ENCODE data around the gene AFDN.

The AFDN gene

DNA sequence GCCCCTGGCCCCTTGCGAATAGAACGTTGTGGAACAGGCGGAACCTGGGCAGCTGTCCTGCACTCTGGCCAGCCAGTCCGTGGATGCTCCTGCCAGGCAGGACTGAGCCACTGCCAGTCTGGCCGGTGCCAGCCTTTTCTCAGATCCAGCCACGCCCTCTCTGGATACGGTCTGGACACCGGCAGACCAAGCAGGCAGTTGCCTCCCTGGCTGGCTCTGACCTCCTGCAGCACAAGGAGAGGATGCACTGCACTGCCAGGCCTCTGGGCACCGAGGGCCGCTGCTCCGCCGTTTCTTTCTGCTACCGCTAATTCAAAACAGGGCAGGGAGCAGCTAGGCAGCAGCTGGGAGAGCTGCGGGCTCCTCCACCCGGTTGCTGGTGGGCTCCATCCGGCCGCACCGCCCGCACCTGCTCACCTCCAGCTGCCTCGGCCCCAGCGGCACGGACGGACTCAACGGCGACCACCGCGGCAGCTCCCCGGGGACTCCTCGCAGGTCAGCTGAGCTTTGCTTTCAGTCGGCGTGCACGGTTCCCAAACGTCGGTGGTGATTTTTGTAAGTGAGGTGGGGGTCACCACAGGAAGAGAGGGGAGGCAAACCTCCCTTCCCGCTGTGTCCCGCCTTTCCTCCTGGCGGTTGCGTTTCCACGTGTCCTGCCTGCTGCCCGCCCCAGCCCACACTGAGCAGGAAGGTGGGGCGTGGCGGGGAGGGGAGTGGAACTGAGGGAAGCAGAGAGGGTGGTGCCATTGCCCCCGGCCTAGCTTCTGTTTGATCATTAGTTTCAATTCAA is 30.3 kb upstream of the AFDN start:
- no peak for DNase-seq (ENCODE audit: low read depth)

DNA sequence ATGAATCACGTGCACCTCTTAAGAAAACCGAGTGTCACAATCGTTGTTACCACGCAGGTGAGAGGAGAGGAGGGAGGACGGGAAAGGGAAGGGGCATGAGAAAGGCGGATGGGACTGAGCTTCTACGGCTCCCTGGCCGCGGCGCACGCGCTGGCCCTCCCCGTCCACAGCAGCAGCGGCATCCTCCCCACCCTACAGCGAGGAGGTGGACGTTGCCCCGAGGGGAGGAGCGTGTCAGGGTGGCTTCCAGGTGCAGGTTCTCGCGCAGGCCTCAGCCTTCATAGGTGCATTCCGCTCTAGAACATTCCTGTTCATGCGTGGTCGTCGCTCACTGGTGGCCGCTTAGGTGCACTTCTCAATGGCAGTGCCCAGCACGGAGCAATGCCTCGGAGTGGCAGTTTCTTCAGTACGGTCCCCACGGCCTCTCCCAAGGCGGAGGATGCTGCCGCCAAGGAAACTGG is 29.7 kb upstream of the AFDN start:
- DNase-seq (ENCODE audit: low read depth): no peak

DNA sequence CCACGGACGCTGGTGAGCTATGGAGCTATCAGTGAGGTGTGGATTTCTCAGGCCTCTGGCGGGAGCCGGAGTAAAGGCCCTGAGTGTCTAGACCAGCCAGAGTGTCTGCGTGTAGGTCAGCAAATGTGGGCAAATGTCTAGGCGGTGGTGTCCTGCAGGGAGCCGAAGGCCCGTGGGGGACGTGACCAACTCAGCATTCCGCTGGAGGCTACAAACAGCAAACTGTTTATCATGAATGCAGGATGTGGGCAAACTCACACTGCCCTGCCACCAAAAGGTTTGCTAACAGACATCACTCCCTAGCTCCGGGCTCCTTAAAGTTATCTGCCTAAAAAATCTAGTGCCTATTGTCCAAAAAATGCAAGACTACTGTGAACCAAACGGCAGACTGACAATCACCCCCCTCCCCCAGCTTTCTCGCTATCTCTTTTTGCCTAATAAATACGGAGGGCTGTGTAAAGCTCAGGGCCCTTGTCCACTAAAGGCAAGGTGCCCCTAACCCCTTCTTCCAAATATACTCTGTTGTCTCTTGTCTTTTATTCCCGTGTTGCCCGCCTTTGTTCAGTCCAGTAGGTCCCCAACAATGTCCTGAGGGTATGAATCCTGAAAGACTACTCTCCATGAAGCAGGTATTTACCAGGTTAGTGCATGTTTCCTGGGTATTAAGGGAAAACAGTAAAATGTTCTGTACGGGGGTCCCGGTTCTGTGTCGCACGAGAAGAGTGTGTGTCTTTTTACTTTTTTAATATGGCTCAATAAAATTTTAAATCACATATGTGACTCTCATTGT is 29.0 kb upstream of the AFDN start:
- DNase-seq (ENCODE audit: low read depth): no peak

DNA sequence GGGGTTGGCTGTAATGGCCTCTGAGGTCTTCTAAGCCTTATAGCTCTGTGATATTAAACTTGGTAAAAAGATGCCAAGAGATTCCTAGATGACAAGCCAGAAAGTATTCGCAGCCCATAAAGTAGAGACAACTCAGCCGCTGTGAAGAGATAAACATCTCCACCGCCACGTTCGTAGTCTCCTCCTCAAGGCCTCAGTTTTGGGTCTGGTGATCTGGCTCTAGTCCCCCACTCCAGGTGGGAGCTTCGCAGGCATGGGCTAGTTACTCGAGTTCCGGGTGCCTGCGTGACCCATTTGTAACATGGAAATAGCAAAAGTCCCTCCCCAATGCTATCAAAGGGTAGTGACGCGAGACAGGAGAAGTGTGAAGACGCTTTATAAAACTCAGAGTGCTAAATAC is 28.3 kb upstream of the AFDN start:
- DNase-seq (ENCODE audit: low read depth): no peak

DNA sequence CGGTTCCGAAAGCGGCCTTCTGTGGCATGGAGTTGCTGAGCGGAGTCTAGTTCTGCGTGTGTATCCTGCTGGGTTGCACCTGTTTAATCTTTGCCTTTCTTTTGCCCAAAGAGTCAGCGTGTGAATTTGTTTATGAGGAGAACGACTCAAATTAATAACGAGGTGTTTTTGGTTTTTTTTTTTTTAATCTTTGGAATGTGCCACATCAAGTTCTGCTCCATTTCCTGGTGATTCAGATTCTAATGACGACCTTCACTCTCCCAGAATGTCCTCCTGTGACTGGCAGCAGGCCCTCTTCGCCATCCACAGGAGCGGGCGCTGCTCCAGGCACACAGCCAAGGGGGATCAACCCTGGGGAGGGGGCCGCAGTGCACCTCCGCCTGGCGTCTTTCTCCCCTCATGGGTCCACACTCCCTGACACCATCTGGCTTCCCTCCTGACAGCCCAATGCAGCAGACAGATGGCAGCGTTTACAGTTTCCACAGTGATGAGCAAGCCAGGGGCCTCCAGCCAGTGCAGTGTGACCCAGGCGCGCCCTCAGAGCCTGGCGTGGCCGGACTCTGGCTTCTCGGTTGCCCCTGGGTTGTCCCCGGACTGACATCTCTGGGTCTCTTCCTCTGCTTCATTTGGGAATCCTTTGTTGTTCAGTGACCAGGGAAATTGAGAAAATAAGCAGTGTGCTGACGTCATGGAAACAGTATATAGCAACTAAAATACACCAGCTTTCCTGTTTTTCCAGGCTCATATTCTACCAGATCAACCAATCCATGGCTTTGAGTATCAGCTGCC is 27.5 kb upstream of the AFDN start:
- DNase-seq (ENCODE audit: low read depth): no peak

DNA sequence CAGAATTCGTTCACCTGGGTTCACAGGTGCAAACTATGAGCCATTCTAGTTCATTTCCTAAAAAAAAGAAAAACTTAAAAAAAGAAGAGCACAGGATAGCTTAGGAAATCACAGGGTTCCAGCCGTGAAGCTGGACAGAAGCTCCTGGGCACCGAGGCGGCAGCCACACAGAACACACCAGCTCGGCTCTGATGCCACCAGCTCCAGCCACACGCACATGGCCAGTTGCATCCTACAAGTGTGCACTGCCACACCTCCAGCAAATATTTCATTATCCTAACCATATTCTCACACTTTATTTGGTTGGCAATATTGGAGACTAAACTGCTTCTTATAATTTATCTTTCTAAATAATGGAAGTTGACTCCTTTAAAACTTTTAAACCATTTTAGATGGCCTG is 26.2 kb upstream of the AFDN start:
- no peak for DNase-seq (ENCODE audit: low read depth)

DNA sequence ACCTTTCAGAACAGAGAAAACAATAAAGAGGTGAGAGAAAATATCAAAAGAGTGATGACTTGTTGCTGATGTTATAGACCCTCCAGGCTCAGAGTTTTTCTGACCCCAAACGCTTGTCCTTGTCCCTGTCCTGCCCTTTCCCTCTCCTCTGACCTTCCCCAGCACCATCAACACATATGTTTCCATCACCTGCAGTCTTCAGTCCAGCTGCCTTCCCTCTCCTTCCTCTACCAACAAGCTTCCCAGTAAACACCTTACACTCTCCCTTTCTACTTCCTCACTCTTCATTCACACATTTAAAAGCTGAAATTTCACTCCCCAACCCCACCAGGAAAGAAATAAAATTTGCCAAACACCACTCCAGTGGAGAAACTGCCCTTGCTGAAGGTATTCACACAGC is 25.4 kb upstream of the AFDN start:
- no peak for DNase-seq (ENCODE audit: low read depth)

DNA sequence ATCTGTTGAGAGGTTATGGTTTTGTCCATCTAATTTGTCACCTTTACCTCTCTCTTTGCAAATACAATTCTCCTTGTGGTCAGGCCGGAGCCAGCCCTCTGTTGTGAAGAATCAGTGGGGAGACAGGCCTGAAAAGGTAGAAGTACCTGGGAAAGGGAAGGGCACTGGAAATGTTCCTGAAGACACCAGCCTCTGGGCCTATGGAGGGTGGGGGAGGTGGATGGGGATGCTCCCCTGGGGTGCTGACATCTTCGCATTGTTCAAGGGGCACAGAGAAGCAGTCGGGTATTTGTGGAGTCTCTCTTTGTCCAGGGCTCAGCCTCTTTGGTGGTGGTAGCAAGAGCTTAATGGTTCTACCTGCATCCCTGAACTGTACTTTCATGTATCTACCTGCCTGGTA is 24.4 kb upstream of the AFDN start:
- DNase-seq (ENCODE audit: low read depth): no peak

DNA sequence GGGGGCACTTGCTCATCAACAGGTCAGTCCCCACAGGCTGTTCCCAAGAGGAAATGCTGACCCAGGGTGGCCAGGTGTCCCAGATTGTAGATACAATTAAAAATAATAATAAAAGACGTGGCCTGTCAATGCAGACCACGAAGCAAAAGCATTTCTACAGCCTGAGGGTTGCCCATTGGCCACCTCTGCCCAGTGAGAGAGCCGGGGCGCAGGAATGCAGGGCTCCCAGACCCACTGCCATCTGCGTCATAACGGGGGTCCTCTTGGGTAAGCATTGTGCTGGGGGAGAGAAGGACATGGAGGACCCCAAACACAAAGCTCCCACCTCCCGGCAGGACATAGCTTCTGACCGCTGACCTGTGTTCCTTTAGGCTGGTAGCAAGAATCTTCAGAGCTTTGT is 22.9 kb upstream of the AFDN start:
- DNase-seq (ENCODE audit: low read depth): no peak

DNA sequence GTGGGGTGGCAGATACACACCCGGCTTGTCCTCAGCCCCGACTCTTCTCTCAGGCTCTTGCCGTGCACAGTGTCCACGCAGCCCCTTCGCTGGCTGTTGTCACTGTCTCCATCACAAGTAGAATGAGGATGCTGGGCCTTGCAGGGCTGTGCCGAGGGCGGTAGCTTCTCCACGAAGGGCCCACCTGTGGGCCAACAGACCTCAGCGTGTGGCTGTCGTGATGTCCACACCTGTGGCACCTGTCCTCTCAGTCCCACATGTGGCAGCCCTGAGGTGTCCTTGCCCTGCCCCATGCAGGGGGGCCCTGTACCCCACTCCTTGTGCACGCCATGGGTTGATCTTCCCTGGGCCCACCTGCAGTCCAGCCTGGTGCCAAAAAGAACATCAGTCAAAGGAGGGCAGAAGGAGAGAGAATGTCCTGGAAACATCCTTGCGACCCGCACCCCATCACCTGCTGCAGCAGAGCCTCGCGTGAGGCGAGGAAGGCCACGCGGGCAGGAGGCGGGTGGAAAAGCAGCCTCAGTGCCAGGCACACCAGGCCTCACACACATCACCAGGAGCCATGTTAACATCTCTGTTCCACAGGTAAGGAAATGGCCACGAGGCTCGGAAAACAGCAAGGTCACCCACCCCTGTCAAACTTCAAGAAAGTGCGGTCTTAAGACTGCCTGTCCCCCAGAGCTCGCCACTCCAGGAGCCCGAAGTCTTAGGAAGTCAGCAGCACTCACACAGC is 22.3 kb upstream of the AFDN start:
- DNase-seq (ENCODE audit: low read depth): no peak

DNA sequence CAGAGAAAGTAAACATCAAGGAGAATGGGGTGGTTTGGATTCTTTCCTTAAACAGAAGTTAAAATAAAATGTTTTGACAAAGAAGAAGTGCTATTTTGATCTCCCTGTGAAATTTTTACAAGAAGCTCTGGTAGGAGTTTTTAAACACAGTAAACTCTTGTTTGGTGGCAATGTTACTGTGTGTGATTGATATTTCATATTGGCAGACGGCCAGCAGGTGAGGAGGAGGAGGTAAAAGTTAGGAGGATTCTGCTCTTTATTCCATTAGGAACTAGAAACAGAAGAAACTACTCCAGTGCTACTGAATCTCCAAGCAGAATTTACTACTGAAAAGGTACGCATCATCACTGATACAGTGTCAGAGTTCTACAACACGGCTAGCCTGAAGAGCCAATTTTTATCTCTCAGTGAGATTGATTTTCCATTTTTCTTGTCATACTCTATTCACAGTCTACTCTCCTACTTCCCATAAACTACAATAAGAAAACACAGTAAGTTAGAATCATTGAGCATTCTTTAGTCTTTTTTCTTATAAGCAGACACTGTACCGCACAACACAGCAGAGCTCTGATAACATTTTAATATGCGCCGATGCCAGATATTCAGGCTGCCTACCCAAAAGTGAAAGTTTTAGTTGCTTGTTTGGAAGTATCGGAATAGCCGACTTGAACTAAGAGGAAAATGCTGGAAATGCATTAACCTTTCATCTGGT is 21.2 kb upstream of the AFDN start:
- DNase-seq (ENCODE audit: low read depth): no peak

DNA sequence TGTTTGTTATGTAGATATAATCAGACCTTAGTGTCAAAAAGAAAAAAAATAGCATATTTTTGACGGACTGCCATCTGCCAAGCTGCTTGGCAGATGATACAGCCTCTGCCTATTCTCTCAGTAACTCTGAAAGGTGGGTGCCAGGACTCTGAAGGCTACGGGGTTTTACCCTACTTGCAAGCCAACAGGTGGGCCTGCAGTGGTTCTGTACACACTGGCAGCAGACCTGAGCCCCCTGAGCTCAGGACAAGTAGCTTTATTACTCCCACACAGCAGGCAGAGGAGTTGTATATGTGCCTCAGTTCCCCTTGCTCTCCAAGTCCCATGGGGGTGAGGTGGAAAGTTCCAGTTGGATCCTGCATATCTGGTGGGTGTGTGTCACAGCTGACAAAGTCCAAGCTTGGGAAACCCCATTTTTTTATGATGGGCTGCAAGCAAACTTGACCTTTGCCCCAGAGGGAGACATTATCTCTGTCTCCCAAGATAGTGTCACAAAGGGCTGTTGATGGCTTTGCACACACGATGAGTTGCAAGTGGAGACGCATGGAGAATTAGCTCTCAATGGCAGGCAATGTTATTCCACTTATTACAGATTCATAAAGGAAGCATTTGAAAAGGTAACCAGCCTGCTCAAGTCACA is 20.5 kb upstream of the AFDN start:
- DNase-seq (ENCODE audit: low read depth): no peak

DNA sequence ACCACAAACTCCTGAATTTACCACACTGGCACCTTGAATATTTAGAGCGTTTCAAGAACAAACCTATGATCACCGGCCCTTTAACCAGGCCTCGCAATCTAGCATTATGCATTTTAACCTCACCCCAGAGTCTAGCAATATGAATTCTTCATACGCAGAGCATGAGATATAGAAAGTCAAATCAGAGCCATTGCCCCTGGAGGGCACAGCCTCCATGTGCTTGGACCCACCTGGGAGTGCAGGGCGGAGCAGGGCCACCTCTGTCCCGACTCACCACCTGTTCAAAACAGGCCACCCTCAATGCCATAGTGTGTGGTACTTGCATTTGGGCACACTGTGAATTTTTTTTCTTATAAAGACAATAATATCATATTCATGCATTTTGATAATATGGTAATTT is 19.5 kb upstream of the AFDN start:
- DNase-seq (ENCODE audit: low read depth): no peak

DNA sequence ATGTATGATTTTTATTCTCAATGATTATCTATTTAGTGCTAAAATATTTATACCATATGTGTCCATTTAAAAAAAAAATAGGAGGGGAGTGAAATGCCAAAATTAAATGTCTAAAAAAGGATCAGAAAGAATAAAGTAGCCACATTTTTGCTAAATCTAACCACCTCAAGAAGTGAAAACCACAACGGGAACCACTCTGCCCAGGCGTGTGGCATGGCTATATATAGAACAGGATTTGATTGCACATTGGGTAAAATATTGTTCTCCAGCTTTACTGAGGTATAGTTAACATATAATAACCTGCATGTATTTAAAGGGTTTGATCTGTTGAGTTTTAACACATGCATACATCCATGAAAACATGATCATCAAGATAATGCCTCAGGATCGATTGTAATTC is 19.0 kb upstream of the AFDN start:
- no peak for DNase-seq (ENCODE audit: low read depth)

DNA sequence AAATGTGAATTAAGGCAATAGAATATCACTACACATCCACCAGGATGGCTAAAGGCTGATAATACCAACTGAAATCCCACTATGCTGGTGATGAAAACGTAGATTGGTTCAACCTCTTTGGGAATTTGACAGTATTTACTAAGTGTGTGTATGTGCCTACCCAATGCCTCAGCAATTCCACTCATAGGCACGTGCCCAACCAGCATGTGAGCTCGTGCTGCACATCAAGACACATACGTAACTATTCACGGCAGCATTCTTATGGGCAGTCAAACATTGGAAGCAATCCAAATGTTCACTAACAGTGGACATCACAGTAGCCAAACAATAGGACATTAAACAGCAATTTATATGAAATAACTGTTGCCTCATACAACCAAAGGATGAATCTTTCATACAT is 15.7 kb upstream of the AFDN start:
- no peak for DNase-seq (ENCODE audit: low read depth)

DNA sequence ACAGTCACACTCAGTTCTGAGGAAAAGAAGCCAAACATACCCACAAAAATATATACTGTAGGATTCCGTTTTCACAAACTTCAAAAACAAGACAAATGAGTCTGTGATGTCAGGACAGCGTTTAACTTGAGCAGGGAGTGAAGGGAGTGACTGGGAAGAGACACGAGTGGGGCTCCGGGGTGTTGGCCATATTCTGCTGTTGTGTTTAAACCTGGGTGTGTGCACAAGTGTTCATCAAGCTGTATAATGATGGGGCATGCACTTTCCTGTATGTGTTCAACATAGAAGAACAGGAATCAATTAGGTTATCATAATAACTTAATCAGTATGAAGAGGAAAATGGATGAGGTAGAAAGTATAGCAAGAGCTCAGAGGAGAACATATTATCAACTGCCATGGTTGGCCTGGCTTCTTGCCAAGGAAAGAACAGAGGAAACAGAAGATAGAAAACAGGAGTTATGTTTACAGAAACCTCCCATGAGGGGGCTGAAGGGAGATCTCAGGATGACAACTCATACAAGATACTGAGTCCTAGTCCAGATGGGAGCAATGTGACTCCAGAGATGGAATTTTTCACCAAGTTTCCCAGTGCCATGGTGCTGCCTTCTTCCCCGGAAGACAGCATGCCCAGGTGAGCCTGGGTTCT is 15.1 kb upstream of the AFDN start:
- no peak for DNase-seq (ENCODE audit: low read depth)

DNA sequence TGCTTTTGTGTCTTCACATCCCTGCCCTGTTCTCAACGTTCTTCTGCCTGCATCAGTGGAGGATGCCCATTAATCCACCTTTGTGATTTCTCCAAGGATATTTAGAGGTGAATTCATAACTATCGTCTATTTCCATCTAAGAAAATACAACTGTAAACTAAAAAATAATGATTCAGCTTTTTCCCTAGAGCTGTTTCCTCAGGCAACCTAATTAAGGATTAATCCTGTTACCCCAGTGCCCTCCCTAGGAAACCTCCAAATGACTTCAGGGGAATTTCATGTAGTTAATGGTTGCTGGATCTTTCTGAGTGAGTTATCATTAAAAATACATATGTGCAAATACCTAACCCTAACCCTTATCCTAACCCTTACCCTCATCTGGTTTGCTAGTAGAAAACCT is 14.6 kb upstream of the AFDN start:
- DNase-seq (ENCODE audit: low read depth): no peak

DNA sequence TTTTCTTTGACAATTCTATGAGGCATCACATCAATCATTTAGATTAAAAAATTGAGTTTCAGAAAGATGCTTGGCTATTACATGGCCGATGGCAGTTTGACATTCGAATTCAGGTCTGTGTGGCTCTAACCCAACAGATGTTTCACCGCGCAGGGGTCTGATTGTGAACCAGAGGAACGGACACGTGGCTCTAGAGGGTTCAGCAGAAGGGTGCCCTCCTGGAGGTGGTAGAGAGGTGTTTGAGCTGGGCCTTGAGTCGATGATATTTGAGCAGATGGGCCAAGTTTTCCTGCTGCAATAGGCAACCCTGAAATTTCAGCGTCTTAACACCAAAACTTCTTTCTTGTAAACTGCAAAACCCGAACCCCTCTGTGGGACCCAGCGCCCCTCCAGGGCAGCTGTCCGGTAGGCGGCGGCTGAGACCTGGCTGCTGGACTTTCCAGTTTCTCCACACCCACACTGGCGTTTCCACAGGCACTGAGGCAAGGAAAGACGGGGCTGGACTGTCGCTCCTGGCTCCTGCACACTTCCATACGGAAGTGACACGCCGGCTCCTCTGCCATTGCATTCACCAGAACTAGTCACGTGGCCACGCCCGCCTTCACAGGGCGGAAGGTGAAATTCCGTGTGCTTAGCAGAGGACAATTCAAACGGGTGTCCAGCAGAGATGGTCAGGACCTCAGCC is 11.3 kb upstream of the AFDN start:
- DNase-seq (ENCODE audit: low read depth): no peak

DNA sequence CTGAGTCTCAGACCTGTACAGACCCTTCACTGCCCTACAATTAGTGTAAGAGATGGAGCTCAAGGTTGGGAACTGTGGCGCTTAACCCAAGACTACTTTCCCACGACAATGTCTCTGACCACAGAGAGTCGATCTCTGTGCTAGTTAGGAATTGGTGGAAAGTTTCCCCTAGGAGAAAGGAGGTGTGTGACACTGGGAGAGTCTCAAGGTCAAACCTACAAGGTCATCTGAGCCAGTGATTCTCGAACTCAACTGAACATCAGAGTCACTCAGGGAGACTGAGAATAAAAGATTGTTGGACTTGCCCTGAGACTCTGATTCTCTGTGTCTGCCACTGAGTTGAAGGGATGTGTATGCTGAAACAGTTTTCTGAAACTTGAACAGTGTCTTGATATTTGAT is 9.7 kb upstream of the AFDN start:
- no peak for DNase-seq (ENCODE audit: low read depth)

DNA sequence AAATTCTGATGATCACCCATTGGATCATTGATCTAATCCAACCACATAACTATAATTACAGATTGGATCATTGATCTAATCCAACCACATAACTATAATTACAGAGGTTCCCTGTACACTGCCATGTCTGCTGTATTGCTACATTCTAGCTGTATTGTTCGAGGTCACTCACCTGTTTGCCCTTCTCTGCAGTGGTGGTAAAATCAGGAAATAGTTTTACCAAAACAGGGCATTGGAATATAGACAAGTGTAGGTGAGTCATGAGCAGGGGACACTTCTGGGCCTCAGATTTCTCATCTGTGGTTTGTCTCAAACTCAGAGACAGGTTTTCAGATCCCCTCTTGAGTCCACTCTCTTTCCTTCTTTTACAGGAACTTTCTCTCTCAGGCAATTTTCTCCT is 9.0 kb upstream of the AFDN start:
- DNase-seq (ENCODE audit: low read depth): no peak
